Measurements from ENCODE around the gene FARS2.
A peak's percentile ranks its signal among the peaks of the same experiment; 100 is the strongest.

FARS2 gene

DNA sequence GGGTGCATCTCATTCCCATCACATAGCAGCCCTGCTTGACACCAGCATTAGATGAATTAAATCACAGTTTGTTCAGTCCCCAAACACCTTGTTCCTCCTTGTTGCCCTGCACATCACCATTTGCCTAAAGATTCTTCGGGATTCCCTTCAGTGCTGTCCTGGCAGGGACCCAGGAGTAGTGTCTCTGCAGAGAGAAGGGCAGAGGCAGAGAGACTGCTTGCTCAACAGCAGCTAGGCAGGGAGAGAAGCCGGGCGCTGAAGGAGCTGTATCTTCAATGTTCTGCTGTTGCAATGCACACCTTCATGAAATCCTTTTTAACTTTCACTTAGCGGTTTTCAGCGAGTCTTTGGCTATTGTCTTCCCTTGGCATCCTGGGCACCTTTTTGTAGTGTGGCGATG, 362.9 kb downstream of the FARS2 start:
- Histone ChIP-seq H4K20me1 (ENCODE audit: insufficient read depth, low read length) (no peaks in the 10 kb centered on the region), H3K36me3 (ENCODE audit: insufficient read depth, low read length) (no peaks in the 10 kb centered on the region), H3K27me3 (ENCODE audit: insufficient read depth, low read length, poor library complexity) (no peaks in the 10 kb centered on the region), H3K9ac (ENCODE audit: low read depth, low read length) (no peak overlapping the region), H3K4me1 (ENCODE audit: insufficient read depth, low read length) (peaks cover 12% of the 10 kb centered on the region), H3K79me2 (ENCODE audit: insufficient read depth, low read length) (no peaks in the 10 kb centered on the region), H2AFZ (ENCODE audit: low read depth, low read length) (no peak overlapping the region), H3K4me2 (ENCODE audit: insufficient read depth, low read length) (no peak overlapping the region), H3K4me3 (ENCODE audit: low read depth in 1 of 2, low read length in 2 of 2) (no peak overlapping the region), H3K9me3 (ENCODE audit: insufficient read depth, low read length, severe bottlenecking) (no peaks in the 10 kb centered on the region), H3K27ac (ENCODE audit: low read length) (no peak overlapping the region)
- no peak for DNase-seq
- no peak for TF ChIP-seq EZH2 (IDR thresholded peaks at IDR 0.05; ENCODE audit: borderline replicate concordance, low read depth, low read length, severe bottlenecking)
- TF ChIP-seq, protein P1, sequence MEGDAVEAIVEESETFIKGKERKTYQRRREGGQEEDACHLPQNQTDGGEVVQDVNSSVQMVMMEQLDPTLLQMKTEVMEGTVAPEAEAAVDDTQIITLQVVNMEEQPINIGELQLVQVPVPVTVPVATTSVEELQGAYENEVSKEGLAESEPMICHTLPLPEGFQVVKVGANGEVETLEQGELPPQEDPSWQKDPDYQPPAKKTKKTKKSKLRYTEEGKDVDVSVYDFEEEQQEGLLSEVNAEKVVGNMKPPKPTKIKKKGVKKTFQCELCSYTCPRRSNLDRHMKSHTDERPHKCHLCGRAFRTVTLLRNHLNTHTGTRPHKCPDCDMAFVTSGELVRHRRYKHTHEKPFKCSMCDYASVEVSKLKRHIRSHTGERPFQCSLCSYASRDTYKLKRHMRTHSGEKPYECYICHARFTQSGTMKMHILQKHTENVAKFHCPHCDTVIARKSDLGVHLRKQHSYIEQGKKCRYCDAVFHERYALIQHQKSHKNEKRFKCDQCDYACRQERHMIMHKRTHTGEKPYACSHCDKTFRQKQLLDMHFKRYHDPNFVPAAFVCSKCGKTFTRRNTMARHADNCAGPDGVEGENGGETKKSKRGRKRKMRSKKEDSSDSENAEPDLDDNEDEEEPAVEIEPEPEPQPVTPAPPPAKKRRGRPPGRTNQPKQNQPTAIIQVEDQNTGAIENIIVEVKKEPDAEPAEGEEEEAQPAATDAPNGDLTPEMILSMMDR (IDR thresholded peaks at IDR 0.05; ENCODE audit: borderline replicate concordance, extremely low read depth, low read length, poor library complexity, severe bottlenecking) = no peak
- ATAC-seq (ENCODE audit: insufficient read depth, low read depth) = no peak

DNA sequence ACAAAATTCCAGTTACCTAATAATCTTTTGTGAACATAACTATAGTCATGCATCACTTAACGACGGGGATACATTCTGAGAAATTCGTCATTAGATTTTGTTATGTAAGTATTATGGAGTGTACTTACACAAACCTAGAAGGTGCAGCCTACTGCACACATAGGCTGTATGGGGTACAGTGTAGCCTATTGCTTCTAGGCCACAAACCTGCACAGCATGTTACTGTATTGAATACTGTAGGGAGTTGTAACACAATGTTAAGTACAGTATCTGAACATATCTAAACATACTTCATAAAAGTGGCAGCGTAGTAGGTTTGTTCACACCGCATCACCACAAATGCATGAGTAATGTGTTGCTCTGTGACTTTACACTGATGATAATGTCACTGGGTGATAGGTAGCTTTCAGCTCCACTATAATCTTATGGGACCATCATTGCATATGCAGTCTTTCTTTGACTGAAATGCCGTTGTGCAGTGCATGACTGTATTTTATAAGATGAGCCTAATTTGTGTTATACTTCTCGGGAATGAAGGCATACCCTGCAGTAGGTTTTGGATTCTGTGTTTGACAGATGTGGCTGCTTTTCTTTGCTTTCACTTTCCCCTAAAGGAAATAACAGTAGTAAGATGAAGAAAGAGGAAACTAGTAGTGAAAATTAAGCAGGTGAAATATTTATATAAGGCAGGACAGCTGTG, 365.6 kb downstream of the FARS2 start:
- Histone ChIP-seq H3K36me3 (ENCODE audit: insufficient read depth, low read length) (no peaks in the 10 kb centered on the region), H2AFZ (ENCODE audit: low read depth, low read length) (no peak overlapping the region), H3K9me3 (ENCODE audit: insufficient read depth, low read length, severe bottlenecking) (no peaks in the 10 kb centered on the region), H3K79me2 (ENCODE audit: insufficient read depth, low read length) (no peaks in the 10 kb centered on the region), H3K4me3 (ENCODE audit: low read depth in 1 of 2, low read length in 2 of 2) (no peak overlapping the region), H3K27me3 (ENCODE audit: insufficient read depth, low read length, poor library complexity) (no peaks in the 10 kb centered on the region), H3K9ac (ENCODE audit: low read depth, low read length) (no peak overlapping the region), H4K20me1 (ENCODE audit: insufficient read depth, low read length) (no peaks in the 10 kb centered on the region), H3K4me1 (ENCODE audit: insufficient read depth, low read length) (peaks cover 12% of the 10 kb centered on the region), H3K4me2 (ENCODE audit: insufficient read depth, low read length) (no peak overlapping the region), H3K27ac (ENCODE audit: low read length) (peak overlapping the region; percentile 15; the same call in 1 of the 2 replicates)
- peak; percentile 84 for ATAC-seq (ENCODE audit: insufficient read depth, low read depth)
- no peak for TF ChIP-seq EZH2 (IDR thresholded peaks at IDR 0.05; ENCODE audit: borderline replicate concordance, low read depth, low read length, severe bottlenecking)
- TF ChIP-seq, protein P1 (IDR thresholded peaks at IDR 0.05; ENCODE audit: borderline replicate concordance, extremely low read depth, low read length, poor library complexity, severe bottlenecking) = no peak
- no peak for DNase-seq

DNA sequence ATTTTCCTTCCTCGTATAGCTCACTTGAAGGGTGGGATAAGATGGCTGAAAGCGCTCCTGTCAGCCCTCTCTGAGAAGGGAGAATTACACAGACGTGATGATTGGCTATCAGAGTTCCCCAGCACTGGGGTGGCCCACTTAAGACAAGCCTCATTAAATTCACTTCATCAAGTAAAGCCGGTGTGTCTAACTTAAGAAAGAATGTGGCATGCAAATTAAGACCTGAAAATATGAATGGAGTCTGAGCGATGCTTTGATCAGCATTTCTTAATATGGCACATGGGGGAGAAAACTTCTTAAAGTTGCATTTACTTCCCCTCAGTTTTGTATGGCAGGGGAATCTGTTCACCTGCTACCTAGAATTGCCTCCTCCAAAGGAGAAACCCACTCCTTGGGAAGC, 369.3 kb downstream of the FARS2 start:
- no peaks in the 10 kb centered on the region for H3K9me3 ChIP-seq (ENCODE audit: insufficient read depth, low read length, severe bottlenecking)
- no peak overlapping the region for H3K27ac ChIP-seq (ENCODE audit: low read length)
- H3K9ac ChIP-seq (ENCODE audit: low read depth, low read length) = no peak overlapping the region
- no peaks in the 10 kb centered on the region for H3K36me3 ChIP-seq (ENCODE audit: insufficient read depth, low read length)
- no peak for TF ChIP-seq EZH2 (IDR thresholded peaks at IDR 0.05; ENCODE audit: borderline replicate concordance, low read depth, low read length, severe bottlenecking)
- TF ChIP-seq, protein P1 (IDR thresholded peaks at IDR 0.05; ENCODE audit: borderline replicate concordance, extremely low read depth, low read length, poor library complexity, severe bottlenecking) = no peak
- peaks cover 12% of the 10 kb centered on the region for H3K4me1 ChIP-seq (ENCODE audit: insufficient read depth, low read length)
- H3K4me2 ChIP-seq (ENCODE audit: insufficient read depth, low read length) = no peak overlapping the region
- H4K20me1 ChIP-seq (ENCODE audit: insufficient read depth, low read length) = no peaks in the 10 kb centered on the region
- H3K27me3 ChIP-seq (ENCODE audit: insufficient read depth, low read length, poor library complexity) = no peaks in the 10 kb centered on the region
- DNase-seq = no peak
- H2AFZ ChIP-seq (ENCODE audit: low read depth, low read length) = no peak overlapping the region
- no peaks in the 10 kb centered on the region for H3K79me2 ChIP-seq (ENCODE audit: insufficient read depth, low read length)
- no peak for ATAC-seq (ENCODE audit: insufficient read depth, low read depth)
- H3K4me3 ChIP-seq (ENCODE audit: low read depth in 1 of 2, low read length in 2 of 2) = no peak overlapping the region
